Motor neuron (in vitro differentiated cells): ENCODE data around the gene SPOUT1. TPM values are rescaled to one million over a fixed set of nuclear protein-coding genes. Genes with fewer than 3 reads are reported as not detected.
"Not testable (repeated sequence)": the region's sequence is repeated elsewhere in the genome, so short reads cannot be mapped to it uniquely, and the experiment has no call there.

Experiments
- ATAC-seq, 8 experiments: fragments of 200-7000 bp; cut with Tn5 transposase; replicated peaks in 6 of 8; 2 replicates each; pipeline ENCODE4 v1.8.0; 2021; ENCODE audit warnings: mild to moderate bottlenecking in 8 of 8, moderate library complexity in 8 of 8
- H3K27ac ChIP-seq, 2 donors: fragments of 250-450 bp; sonication (Bioruptor Pico); 2 replicates each; pipeline ENCODE4 v1.9.0; 2021; ENCODE audit warnings: antibody characterized with exemption in 2 of 2, mild to moderate bottlenecking in 2 of 2, moderate library complexity in 1 of 2
- H3K4me1 ChIP-seq, 2 donors: fragments of 250-450 bp; sonication (Bioruptor Pico); replicated peaks in 1 of 2; 2 replicates each; pipeline ENCODE4 v1.6.1; 2021; ENCODE audit warnings: antibody characterized with exemption in 2 of 2, mild to moderate bottlenecking in 2 of 2, moderate library complexity in 1 of 2
- H3K4me3 ChIP-seq, 5 donors: fragments of 250-450 bp; sonication (Bioruptor Pico); 2 replicates each; pipeline ENCODE4 v1.9.0; 2021; ENCODE audit warnings: antibody characterized with exemption in 5 of 5, mild to moderate bottlenecking in 5 of 5, moderate library complexity in 4 of 5
- WGBS, 10 experiments: fragments of 450-650 bp; shearing (Covaris generic); methylation state at CpG; one replicate each; pipeline ENCODE4 v1.0.0; 2022; 5-methylcytosine and 5-hydroxymethylcytosine counted together
- in situ Hi-C, 9 experiments: fragments of 400-800 bp; cut with MboI; loops; one replicate each; pipeline ENCODE4 v1.15.0; 2021; ENCODE audit warnings: low sequenced_read_pairs in 9 of 9, low pct_unique_long_range_greater_than_20kb in 2 of 9; ENCODE audit not compliant: unreplicated experiment in 9 of 9
- total RNA-seq, 8 experiments: library from RNA; unstranded; fragments of 300-600 nt; gene quantifications; 2 replicates each; pipeline versions ENCODE4 v1.2.3 to v1.2.4, GENCODE V29; 2022

Gene SPOUT1
- total RNA-seq, 8 experiments from 2014 or later, result 12.3 to 44.3 (median 21.6) TPM

GRCh38 chr9:128792978-128793686 lies 36.5 kb downstream of the SPOUT1 start:
- in situ Hi-C loops, result no loop called here
- ATAC-seq, result no peak
- Histone ChIP-seq H3K4me1 (peaks cover 2% of the 10 kb centered on the region in 2 donors), H3K27ac (no peak overlapping the region), H3K4me3 (no peak overlapping the region)
- WGBS, 10 experiments, result 40 to 100% (median 85%) methylated on average over 1 to 5 of the region's 8 CpGs; no CpG with 5 or more reads in 2 of the 10 experiments

- H3K4me3 ChIP-seq, result no peak overlapping the region
- no peak for ATAC-seq
- in situ Hi-C loops, result no loop called here
- H3K4me1 ChIP-seq, result peaks cover 5 to 6% of the 10 kb centered on the region in 2 donors
- no peak overlapping the region for H3K27ac ChIP-seq
- WGBS, 10 experiments, result 80 to 100% (median 100%) methylated on average over 1 to 7 of the region's 9 CpGs; no CpG with 5 or more reads in 4 of the 10 experiments
Measured at GRCh38 chr9:128792134-128792533, 37.5 kb downstream of the SPOUT1 start.

GRCh38 chr9:128790536-128790935 lies 39.1 kb downstream of the SPOUT1 start:
- in situ Hi-C loops, result no loop called here
- Histone ChIP-seq H3K4me1 (peaks cover 5 to 6% of the 10 kb centered on the region in 2 donors), H3K4me3 (no peak overlapping the region), H3K27ac (no peak overlapping the region)
- 89 to 92% (median 90%) methylated on average over 2 to 3 of the region's 4 CpGs; no CpG with 5 or more reads in 7 of the 10 experiments for WGBS, 10 experiments
- ATAC-seq, result no peak

GRCh38 chr9:128788445-128788844 lies 41.1 kb downstream of the SPOUT1 start:
- Histone ChIP-seq H3K4me3 (peak overlapping the region in 3 of 5 donors; percentile 60 to 94 (median 73)), H3K27ac (no peak overlapping the region), H3K4me1 (peaks cover 5 to 6% of the 10 kb centered on the region in 2 donors)
- in situ Hi-C loops, result no loop called here
- 20% methylated on average over 1 of the region's 1 CpG; no CpG with 5 or more reads in 9 of the 10 experiments for WGBS, 10 experiments
- ATAC-seq, result no peak

- in situ Hi-C loops, result no loop called here
- H3K27ac ChIP-seq, result peak overlapping the region in 1 of 2 donors; percentile 66
- ATAC-seq, result peak in 2 of 8 experiments; percentile 9 to 13
- peaks cover 5 to 6% of the 10 kb centered on the region in 2 donors for H3K4me1 ChIP-seq
- 6 to 10% (median 7%) methylated on average over 2 to 4 of the region's 7 CpGs; no CpG with 5 or more reads in 5 of the 10 experiments for WGBS, 10 experiments
- peak overlapping the region; percentile 60 to 94 (median 74) for H3K4me3 ChIP-seq
Measured at GRCh38 chr9:128787659-128788058, 41.9 kb downstream of the SPOUT1 start.

GRCh38 chr9:128786681-128787601 lies 42.7 kb downstream of the SPOUT1 start, which contains the start of gene TBC1D13:
TSS of gene TBC1D13 (plus strand) at chr9:128787253. CDS start at chr9:128787354, 101 bp downstream.
- WGBS, 10 experiments, result 0 to 73% (median 47%) methylated on average over 1 to 10 of the region's 64 CpGs; no CpG with 5 or more reads in 2 of the 10 experiments

GRCh38 chr9:128785427-128785826 lies 44.2 kb downstream of the SPOUT1 start:
- no peak for ATAC-seq
- Histone ChIP-seq H3K4me3 (no peak overlapping the region), H3K4me1 (peaks cover 5 to 6% of the 10 kb centered on the region in 2 donors), H3K27ac (no peak overlapping the region)
- WGBS, 10 experiments, result 70 to 100% (median 92%) methylated on average over 1 to 5 of the region's 6 CpGs; no CpG with 5 or more reads in 1 of the 10 experiments
- in situ Hi-C loops, result no loop called here

More at GRCh38 chr9:128786681-128787601, 42.7 kb downstream of the SPOUT1 start, which contains the start of gene TBC1D13:
- peak within 1 kb of the TSS; percentile 60 to 94 (median 74) for H3K4me3 ChIP-seq
- in situ Hi-C loops, result no loop called here
- H3K27ac ChIP-seq, result peak within 1 kb of the TSS; percentile 66 to 70
- peak; percentile 96 to 99 (median 97) for ATAC-seq
- H3K4me1 ChIP-seq, result peaks cover 5 to 6% of the 10 kb centered on the region in 2 donors

GRCh38 chr9:128782669-128783068 lies 46.9 kb downstream of the SPOUT1 start:
- WGBS, 10 experiments, result 78 to 100% (median 88%) methylated on average over 1 of the region's 1 CpG; no CpG with 5 or more reads in 4 of the 10 experiments
- Histone ChIP-seq H3K4me1 (no peaks in the 10 kb centered on the region), H3K27ac (no peak overlapping the region), H3K4me3 (no peak overlapping the region)
- in situ Hi-C loops, result no loop called here
- ATAC-seq, result no peak

GRCh38 chr9:128781187-128782070 lies 48.2 kb downstream of the SPOUT1 start:
- H3K27ac ChIP-seq, result no peak overlapping the region
- no peak for ATAC-seq
- no peaks in the 10 kb centered on the region for H3K4me1 ChIP-seq
- H3K4me3 ChIP-seq, result no peak overlapping the region
- 50 to 83% (median 68%) methylated on average over 1 to 6 of the region's 7 CpGs for WGBS, 10 experiments
- in situ Hi-C loops, result no loop called here

GRCh38 chr9:128780093-128780492 lies 49.5 kb downstream of the SPOUT1 start:
- ATAC-seq, H3K4me3 ChIP-seq, in situ Hi-C loops, H3K27ac ChIP-seq, H3K4me1 ChIP-seq: not testable (repeated sequence)
- WGBS, 10 experiments, result no CpG with 5 or more reads among the region's 27 CpGs

- WGBS, 10 experiments, result 7 to 100% (median 92%) methylated on average over 1 of the region's 1 CpG
- in situ Hi-C loops, result no loop called here
- Histone ChIP-seq H3K4me3 (no peak overlapping the region), H3K27ac (no peak overlapping the region), H3K4me1 (peaks cover 8 to 12% of the 10 kb centered on the region in 2 donors)
- no peak for ATAC-seq
Measured at GRCh38 chr9:128774804-128775203, 54.8 kb downstream of the SPOUT1 start.

- Histone ChIP-seq H3K4me1 (peaks cover 8 to 12% of the 10 kb centered on the region in 2 donors), H3K27ac (peak overlapping the region in 1 of 2 donors; percentile 86), H3K4me3 (no peak overlapping the region)
- in situ Hi-C loops, result no loop called here
- WGBS, 10 experiments, result 76 to 100% (median 100%) methylated on average over 1 to 4 of the region's 5 CpGs; no CpG with 5 or more reads in 1 of the 10 experiments
- ATAC-seq, result no peak
Measured at GRCh38 chr9:128773049-128773448, 56.5 kb downstream of the SPOUT1 start.
